K562 (cell line): ENCODE measurements around the gene LRRK2. TPM values are rescaled to one million over a fixed set of nuclear protein-coding genes. Genes with fewer than 3 reads are reported as not detected.

Experiments
- DMBX1 ChIP-seq: fragments of 250-450 bp; sonication (Bioruptor Pico); IDR thresholded peaks from 2 replicates; pipeline ENCODE4 v1.8.0; 2022; ENCODE audit warnings: inconsistent platforms, mild to moderate bottlenecking, moderate library complexity, borderline replicate concordance
- GATA2 ChIP-seq: sonication (generic); formaldehyde crosslinking; IDR thresholded peaks from 2 replicates; pipeline ENCODE4 v1.4.0; 2020; ENCODE audit warnings: mild to moderate bottlenecking, missing genetic modification reagents
- SETDB1 ChIP-seq: IDR thresholded peaks from one replicate; pipeline ENCODE4 v1.6.1; 2012; ENCODE audit warnings: low read length, control low read depth, inconsistent platforms
- ZNF57 ChIP-seq: fragments of 450-650 bp; formaldehyde crosslinking; IDR thresholded peaks from 2 replicates; pipeline ENCODE4 v1.4.0; 2020; ENCODE audit warnings: mild to moderate bottlenecking, moderate library complexity
- polyA plus RNA-seq, 8 experiments: library from polyadenylated mRNA; depleted of rRNA in 4 of 8; stranded (reverse) in 5 of 8; unstranded in 3 of 8; fragments of >200 nt; fragmentation: Nextera tagmentation in 2 of 8; fragmentation: Illumina TruSeq in 1 of 8; extraction: Ambion mirVana in 2 of 8; extraction: Trizol in 1 of 8; gene quantifications; 2 replicates each; pipeline versions ENCODE4 v1.2.1 to v1.2.3, GENCODE V29; 2011 to 2014; ENCODE audit warnings: inconsistent platforms in 1 of 8, missing spikeins in 1 of 8
- total RNA-seq, 7 experiments: library from RNA; depleted of rRNA in 6 of 7; stranded (reverse); fragments of >200 nt in 6 of 7; fragmentation: Illumina TruSeq in 2 of 7; extraction: Trizol in 2 of 7; gene quantifications; 2 replicates each; pipeline versions ENCODE4 v1.2.1 to v1.2.3, GENCODE V29; 2011 to 2021; ENCODE audit warnings: low replicate concordance in 1 of 7
- TF ChIP-seq, protein P1 (sequence below): fragments of 450-650 bp; IDR thresholded peaks from 2 replicates; pipeline ENCODE4 v1.6.1; 2016; ENCODE audit warnings: mild to moderate bottlenecking, moderate library complexity
- TF ChIP-seq, protein P2 (sequence below): fragments of 250-450 bp; sonication (Bioruptor Pico); IDR thresholded peaks from 2 replicates; pipeline ENCODE4 v1.6.1; 2021; ENCODE audit warnings: mild to moderate bottlenecking
- TF ChIP-seq, protein P3 (sequence below): sonication (generic); formaldehyde crosslinking; IDR thresholded peaks from 2 replicates; pipeline ENCODE4 v1.5.0; 2020; ENCODE audit warnings: missing genetic modification reagents
- TF ChIP-seq, protein P4 (sequence below), 3 experiments: fragments of 200-800 bp in 1 of 3; fragments of 250-450 bp in 1 of 3; fragments of 450-650 bp in 1 of 3; sonication (Bioruptor Pico) in 1 of 3; sonication (Bioruptor generic) in 1 of 3; formaldehyde crosslinking in 1 of 3; IDR thresholded peaks; 2 replicates each; pipeline versions ENCODE4 v1.6.1 to v1.8.0; 2016 to 2022; ENCODE audit warnings: mild to moderate bottlenecking in 2 of 3, missing genetic modification characterization in 2 of 3, missing compliant biosample characterization in 1 of 3, moderate library complexity in 1 of 3
- TF ChIP-seq, protein P5 (sequence below): fragments of 250-450 bp; sonication (Bioruptor Pico); IDR thresholded peaks from 2 replicates; pipeline ENCODE4 v1.4.0; 2020; ENCODE audit warnings: mild to moderate bottlenecking

The LRRK2 gene
- total and polyA plus RNA-seq, 9 of the 15 experiments (the other 6 are each of a cell fraction or from before 2014, with no cell fraction given): 0.03 to 0.89 (median 0.31) TPM

DNA sequence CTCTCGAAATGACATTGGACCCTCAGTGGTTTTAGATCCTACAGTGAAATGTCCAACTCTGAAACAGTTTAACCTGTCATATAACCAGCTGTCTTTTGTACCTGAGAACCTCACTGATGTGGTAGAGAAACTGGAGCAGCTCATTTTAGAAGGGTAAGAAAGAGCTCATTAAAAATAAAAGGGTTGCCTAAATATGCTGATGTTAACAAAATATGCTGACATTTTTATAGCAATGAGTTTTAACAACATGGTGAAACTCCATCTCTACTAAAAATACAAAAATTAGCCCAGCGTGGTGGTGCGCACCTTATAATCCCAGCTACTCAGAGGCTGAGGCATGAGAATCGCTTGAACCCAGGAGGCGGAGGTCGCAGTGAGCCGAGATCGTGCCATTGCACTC is 73.5 kb downstream of the LRRK2 start (continued):
- TF ChIP-seq, protein P1, sequence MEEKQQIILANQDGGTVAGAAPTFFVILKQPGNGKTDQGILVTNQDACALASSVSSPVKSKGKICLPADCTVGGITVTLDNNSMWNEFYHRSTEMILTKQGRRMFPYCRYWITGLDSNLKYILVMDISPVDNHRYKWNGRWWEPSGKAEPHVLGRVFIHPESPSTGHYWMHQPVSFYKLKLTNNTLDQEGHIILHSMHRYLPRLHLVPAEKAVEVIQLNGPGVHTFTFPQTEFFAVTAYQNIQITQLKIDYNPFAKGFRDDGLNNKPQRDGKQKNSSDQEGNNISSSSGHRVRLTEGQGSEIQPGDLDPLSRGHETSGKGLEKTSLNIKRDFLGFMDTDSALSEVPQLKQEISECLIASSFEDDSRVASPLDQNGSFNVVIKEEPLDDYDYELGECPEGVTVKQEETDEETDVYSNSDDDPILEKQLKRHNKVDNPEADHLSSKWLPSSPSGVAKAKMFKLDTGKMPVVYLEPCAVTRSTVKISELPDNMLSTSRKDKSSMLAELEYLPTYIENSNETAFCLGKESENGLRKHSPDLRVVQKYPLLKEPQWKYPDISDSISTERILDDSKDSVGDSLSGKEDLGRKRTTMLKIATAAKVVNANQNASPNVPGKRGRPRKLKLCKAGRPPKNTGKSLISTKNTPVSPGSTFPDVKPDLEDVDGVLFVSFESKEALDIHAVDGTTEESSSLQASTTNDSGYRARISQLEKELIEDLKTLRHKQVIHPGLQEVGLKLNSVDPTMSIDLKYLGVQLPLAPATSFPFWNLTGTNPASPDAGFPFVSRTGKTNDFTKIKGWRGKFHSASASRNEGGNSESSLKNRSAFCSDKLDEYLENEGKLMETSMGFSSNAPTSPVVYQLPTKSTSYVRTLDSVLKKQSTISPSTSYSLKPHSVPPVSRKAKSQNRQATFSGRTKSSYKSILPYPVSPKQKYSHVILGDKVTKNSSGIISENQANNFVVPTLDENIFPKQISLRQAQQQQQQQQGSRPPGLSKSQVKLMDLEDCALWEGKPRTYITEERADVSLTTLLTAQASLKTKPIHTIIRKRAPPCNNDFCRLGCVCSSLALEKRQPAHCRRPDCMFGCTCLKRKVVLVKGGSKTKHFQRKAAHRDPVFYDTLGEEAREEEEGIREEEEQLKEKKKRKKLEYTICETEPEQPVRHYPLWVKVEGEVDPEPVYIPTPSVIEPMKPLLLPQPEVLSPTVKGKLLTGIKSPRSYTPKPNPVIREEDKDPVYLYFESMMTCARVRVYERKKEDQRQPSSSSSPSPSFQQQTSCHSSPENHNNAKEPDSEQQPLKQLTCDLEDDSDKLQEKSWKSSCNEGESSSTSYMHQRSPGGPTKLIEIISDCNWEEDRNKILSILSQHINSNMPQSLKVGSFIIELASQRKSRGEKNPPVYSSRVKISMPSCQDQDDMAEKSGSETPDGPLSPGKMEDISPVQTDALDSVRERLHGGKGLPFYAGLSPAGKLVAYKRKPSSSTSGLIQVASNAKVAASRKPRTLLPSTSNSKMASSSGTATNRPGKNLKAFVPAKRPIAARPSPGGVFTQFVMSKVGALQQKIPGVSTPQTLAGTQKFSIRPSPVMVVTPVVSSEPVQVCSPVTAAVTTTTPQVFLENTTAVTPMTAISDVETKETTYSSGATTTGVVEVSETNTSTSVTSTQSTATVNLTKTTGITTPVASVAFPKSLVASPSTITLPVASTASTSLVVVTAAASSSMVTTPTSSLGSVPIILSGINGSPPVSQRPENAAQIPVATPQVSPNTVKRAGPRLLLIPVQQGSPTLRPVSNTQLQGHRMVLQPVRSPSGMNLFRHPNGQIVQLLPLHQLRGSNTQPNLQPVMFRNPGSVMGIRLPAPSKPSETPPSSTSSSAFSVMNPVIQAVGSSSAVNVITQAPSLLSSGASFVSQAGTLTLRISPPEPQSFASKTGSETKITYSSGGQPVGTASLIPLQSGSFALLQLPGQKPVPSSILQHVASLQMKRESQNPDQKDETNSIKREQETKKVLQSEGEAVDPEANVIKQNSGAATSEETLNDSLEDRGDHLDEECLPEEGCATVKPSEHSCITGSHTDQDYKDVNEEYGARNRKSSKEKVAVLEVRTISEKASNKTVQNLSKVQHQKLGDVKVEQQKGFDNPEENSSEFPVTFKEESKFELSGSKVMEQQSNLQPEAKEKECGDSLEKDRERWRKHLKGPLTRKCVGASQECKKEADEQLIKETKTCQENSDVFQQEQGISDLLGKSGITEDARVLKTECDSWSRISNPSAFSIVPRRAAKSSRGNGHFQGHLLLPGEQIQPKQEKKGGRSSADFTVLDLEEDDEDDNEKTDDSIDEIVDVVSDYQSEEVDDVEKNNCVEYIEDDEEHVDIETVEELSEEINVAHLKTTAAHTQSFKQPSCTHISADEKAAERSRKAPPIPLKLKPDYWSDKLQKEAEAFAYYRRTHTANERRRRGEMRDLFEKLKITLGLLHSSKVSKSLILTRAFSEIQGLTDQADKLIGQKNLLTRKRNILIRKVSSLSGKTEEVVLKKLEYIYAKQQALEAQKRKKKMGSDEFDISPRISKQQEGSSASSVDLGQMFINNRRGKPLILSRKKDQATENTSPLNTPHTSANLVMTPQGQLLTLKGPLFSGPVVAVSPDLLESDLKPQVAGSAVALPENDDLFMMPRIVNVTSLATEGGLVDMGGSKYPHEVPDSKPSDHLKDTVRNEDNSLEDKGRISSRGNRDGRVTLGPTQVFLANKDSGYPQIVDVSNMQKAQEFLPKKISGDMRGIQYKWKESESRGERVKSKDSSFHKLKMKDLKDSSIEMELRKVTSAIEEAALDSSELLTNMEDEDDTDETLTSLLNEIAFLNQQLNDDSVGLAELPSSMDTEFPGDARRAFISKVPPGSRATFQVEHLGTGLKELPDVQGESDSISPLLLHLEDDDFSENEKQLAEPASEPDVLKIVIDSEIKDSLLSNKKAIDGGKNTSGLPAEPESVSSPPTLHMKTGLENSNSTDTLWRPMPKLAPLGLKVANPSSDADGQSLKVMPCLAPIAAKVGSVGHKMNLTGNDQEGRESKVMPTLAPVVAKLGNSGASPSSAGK: no peak
- TF ChIP-seq SETDB1 (no peak), ZNF57 (CRISPR knock-in tag) (no peak), DMBX1 (CRISPR knock-in tag) (no peak), GATA2 (CRISPR knock-in tag) (no peak)
- TF ChIP-seq, protein P2, sequence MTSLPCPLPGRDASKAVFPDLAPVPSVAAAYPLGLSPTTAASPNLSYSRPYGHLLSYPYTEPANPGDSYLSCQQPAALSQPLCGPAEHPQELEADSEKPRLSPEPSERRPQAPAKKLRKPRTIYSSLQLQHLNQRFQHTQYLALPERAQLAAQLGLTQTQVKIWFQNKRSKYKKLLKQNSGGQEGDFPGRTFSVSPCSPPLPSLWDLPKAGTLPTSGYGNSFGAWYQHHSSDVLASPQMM (CRISPR knock-in tag): no peak
- TF ChIP-seq, protein P3, sequence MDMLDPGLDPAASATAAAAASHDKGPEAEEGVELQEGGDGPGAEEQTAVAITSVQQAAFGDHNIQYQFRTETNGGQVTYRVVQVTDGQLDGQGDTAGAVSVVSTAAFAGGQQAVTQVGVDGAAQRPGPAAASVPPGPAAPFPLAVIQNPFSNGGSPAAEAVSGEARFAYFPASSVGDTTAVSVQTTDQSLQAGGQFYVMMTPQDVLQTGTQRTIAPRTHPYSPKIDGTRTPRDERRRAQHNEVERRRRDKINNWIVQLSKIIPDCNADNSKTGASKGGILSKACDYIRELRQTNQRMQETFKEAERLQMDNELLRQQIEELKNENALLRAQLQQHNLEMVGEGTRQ (CRISPR knock-in tag): no peak
- TF ChIP-seq, protein P4, sequence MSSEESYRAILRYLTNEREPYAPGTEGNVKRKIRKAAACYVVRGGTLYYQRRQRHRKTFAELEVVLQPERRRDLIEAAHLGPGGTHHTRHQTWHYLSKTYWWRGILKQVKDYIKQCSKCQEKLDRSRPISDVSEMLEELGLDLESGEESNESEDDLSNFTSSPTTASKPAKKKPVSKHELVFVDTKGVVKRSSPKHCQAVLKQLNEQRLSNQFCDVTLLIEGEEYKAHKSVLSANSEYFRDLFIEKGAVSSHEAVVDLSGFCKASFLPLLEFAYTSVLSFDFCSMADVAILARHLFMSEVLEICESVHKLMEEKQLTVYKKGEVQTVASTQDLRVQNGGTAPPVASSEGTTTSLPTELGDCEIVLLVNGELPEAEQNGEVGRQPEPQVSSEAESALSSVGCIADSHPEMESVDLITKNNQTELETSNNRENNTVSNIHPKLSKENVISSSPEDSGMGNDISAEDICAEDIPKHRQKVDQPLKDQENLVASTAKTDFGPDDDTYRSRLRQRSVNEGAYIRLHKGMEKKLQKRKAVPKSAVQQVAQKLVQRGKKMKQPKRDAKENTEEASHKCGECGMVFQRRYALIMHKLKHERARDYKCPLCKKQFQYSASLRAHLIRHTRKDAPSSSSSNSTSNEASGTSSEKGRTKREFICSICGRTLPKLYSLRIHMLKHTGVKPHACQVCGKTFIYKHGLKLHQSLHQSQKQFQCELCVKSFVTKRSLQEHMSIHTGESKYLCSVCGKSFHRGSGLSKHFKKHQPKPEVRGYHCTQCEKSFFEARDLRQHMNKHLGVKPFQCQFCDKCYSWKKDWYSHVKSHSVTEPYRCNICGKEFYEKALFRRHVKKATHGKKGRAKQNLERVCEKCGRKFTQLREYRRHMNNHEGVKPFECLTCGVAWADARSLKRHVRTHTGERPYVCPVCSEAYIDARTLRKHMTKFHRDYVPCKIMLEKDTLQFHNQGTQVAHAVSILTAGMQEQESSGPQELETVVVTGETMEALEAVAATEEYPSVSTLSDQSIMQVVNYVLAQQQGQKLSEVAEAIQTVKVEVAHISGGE (CRISPR knock-in tag; IDR thresholded peaks at IDR 0.05): no peak
- TF ChIP-seq, protein P5, sequence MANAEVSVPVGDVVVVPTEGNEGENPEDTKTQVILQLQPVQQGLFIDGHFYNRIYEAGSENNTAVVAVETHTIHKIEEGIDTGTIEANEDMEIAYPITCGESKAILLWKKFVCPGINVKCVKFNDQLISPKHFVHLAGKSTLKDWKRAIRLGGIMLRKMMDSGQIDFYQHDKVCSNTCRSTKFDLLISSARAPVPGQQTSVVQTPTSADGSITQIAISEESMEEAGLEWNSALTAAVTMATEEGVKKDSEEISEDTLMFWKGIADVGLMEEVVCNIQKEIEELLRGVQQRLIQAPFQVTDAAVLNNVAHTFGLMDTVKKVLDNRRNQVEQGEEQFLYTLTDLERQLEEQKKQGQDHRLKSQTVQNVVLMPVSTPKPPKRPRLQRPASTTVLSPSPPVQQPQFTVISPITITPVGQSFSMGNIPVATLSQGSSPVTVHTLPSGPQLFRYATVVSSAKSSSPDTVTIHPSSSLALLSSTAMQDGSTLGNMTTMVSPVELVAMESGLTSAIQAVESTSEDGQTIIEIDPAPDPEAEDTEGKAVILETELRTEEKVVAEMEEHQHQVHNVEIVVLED (CRISPR knock-in tag): no peak
